ENCODE data around the gene PTGIS.

Gene PTGIS

GRCh38 chr20:49470922-49471321 lies 97.0 kb downstream of the PTGIS start:
- no peak for DNase-seq (ENCODE audit: low spot score)

- DNase-seq (ENCODE audit: low spot score) = no peak
These were observed 98.9 kb downstream of the PTGIS start for GRCh38 chr20:49469060-49469459.

DNA sequence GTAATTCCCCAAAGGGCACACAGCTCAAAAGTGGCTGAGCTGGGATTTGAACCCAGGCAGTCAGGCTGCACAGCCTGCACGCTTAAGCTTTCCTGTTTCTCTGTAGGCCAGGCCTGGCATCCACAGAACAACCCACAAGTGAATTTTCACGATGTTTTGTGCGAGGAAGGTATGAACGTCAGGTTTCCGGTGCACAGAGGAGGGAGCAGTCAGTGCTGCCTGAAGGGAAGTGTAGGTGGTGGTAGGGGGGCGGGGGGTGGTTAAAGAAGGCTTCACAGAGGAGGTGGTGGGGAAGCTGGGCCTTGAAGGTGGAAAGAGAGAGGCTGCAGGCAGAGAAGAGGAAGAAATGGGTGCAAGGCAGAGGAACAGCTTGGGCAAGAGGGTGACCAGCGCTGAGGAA lies 99.5 kb downstream of the PTGIS start:
- no peak for DNase-seq (ENCODE audit: low spot score)

DNA sequence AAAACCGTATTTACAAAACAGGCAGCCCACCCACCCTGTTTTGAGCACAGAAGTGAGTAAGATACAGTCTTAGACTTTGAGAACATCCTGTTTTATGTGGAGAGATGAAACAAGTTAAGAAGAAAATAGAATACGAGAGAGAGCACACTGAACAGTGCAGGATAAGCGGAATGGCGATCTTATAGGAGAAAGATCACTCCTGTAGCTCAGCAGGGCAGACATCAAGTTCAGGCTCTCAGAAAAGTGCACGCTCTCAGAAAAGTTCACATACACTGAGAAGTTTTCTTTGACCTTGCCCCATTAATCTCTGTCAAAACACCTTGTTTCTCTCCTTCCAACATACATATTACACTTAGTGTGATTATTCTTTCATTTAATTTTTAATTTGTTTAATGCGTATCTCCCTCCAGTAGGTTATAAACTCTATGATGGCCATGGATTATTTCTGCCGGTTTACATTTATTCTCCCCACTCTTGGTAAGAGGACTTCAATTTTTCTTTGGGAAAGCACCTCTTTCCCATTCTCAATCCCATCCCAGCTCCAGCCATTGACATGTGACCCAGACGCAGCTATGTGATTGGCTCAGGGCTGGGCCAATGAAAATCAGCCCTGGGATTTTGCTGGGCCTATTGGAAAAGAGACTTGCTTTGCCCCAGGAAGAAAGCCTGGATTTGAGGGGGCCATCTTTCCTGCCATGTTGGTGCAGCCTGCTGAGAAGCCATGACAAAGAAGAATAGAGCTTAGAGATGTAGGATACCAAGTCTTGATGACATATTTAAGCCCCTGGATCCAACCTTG lies 101.6 kb downstream of the PTGIS start:
- no peak for DNase-seq (ENCODE audit: low spot score)

GRCh38 chr20:49464556-49464955 lies 103.4 kb downstream of the PTGIS start:
- no peak for DNase-seq (ENCODE audit: low spot score)

DNA sequence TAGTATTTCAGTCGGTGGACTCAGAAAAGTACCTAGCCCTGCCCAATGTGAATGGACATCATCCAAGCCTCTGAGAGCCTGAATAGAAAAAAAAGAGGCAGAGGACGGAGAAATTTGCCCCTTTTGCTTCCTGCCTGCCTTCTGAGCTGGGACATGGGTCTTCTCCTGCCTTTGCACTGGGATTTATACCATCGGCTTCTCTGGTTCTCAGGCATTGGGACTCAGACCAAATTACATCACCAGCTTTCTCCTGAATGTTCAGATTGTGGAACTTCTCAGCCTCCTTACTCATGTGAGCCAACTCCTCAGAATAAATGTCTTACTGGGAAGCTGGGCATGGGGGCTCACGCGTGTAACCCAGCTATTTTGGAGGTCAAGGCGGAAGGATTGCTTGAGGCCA lies 105.3 kb downstream of the PTGIS start:
- no peak for DNase-seq (ENCODE audit: low spot score)

DNA sequence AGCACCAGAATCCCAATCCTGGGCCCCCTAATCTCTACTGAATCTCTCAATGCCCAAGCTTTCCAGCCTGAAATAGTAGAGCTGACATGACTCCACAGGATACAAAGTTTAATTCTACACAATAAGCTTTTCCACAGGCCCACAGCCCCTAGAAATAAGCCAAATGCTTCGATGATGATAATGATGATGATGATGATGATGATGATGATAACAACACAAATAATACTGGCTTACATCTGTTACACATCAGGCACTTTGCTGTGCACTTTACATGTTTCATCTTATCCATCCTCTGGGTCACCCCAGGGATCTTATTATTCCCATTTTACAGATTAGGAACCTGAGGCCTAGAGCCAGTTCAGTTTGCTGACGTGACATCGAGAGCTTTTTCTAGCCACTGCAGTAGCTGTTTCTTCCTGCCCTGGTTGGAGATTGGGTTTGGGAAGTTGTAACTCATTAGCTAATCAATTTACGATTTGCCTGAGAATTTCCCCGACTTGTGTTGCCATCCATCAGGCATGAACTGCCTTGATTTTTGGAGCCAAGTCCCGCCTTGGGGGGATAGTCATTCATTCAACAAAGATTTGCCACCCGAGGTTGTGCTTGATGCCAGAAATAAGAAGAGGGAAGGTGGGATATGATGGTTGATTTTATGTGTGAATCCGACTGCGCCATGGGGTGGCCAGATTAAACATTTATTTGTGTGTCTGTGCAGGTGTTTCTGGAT lies 105.9 kb downstream of the PTGIS start:
- DNase-seq (ENCODE audit: low spot score) = no peak

DNA sequence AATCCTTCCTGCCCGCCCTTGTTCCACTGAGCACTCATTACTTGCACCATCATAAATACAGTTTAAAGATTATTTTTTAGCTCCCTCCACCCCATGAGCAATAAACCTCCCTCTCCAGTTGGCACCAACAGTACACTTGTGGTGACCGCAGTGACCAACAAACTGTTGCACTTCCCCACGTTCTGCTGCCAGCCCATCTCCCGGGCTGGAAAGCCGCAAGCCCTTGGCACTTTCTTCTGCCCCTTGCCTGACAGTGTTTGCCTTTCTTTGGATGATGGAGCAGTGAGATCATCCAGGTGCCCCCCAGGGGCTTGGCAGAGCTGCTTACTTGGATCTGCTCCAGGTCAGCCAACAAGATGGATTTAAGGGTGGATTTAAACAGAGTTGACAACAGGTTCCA lies 107.0 kb downstream of the PTGIS start:
- no peak for DNase-seq (ENCODE audit: low spot score)

DNA sequence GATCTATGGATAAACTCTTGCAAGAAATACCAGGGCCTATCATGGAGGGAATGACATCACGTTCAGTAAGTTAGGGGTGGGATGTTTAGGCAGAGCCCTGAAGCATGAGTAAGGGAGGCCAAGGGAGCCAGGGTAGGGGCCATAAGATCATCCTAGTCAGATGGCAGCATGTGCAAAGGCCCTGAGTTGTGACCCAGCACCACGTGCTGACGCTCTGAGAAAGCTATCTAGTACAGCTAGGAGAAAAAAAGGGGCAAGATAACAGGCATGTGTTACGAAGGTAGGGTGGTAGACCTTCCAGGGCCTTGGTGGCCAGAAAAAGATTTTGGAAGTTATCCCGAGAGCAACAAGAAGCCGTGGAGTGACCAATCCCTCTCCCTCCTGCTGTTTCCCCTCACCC lies 107.8 kb downstream of the PTGIS start:
- DNase-seq (ENCODE audit: low spot score) = no peak

DNA sequence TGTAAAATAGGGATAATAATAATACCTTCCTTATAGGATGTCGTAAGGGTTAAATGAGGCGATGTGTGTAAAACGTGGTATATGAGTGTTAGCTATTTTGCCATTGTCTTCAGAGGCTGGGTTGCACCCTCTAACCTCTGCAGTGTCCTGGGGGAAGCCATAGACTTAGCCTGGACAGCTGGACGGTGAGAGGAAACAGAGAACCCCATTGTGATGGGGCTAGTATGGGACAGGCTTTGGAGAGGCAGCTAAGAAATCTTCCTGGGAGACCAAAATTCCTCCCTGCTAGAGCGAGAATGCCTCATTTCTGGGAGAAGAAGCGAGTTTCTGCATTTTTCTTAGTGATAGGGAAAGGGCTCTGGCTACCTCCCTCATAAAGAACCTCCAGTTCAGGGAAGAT lies 108.3 kb downstream of the PTGIS start:
- no peak for DNase-seq (ENCODE audit: low spot score)

DNA sequence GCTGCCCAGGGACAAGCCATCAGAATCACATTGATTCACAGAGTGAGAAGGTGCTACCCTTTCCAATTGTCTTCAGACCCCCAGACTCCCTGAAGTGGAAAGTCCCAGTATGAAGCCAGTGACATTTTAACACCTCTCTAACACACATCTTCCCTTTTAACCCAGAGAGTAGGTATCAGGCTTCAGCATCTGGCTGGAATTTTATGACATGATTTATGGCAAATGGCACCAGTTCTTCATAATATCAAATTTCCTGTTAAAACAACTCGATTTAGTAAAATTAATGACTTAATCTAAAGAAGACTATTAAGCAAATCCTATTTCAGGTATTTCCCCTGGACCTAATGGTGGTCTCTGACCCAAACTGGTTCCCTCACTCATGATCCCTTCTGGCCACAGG lies 110.5 kb downstream of the PTGIS start:
- no peak for DNase-seq (ENCODE audit: low spot score)

GRCh38 chr20:49456646-49457045 lies 111.3 kb downstream of the PTGIS start:
- DNase-seq (ENCODE audit: low spot score) = no peak

DNA sequence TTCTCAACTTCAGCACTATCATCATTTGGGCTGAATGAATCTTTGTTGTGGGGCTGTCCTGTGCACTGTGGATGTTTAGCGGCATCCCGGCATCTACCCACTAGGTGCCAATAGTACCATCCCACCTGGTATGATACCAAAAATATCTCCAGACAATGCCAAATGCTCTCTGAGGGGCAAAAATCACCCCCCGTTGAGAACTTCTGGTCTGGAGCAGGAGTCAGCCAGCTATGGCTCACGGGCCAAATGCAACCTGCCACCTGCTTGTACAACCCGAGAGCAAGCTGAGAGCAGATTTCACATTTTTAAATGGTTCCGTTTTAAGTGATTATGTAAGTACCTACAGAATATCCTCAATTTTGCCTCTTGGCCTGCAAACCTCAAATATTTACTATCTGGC lies 112.2 kb downstream of the PTGIS start:
- DNase-seq (ENCODE audit: low spot score) = no peak
